Endothelial cell of umbilical vein (primary cell): ENCODE results near the gene RECQL5. TPM values are rescaled to one million over a fixed set of nuclear protein-coding genes. Genes with fewer than 3 reads are reported as not detected.

Source experiments
- BruUV-seq: library from RNA; stranded (reverse); fragments of 400-500 nt; replicated peaks from 2 replicates; lab custom pipeline; 2021; lab: Mats Ljungman, UMichigan
- CTCF ChIA-PET: fragments of 300-600, 350-600 bp; sonication (Branson Sonifier 250); formaldehyde crosslinking; loops from one replicate; lab custom pipeline; 2021; ENCODE audit warnings: antibody characterized with exemption, inconsistent platforms; lab: Charles Lee
- POLR2A ChIA-PET: fragments of 300-600, 350-600 bp; sonication (Branson Sonifier 250); formaldehyde crosslinking; loops from one replicate; lab custom pipeline; 2021; ENCODE audit warnings: antibody characterized with exemption, inconsistent platforms; lab: Charles Lee
- DNase-seq: peaks from one replicate; pipeline ENCODE4 v3.0.0-alpha.2; 2011; ENCODE audit warnings: low read depth, low spot score
- FAIRE-seq: peaks from 2 replicates; lab custom pipeline; 2011; peaks lifted over from hg19 to GRCh38; lab: Jason Lieb, UNC
- H2AFZ ChIP-seq: 2 replicates; pipeline ENCODE4 v1.6.0; 2012; ENCODE audit warnings: low read depth, low read length, control low read depth, inconsistent platforms
- H3K27ac ChIP-seq: 2 replicates; pipeline ENCODE4 v1.5.1; 2011; ENCODE audit warnings: low read depth, mild to moderate bottlenecking, control low read depth, low read length, moderate library complexity; ENCODE audit not compliant: insufficient read depth
- H3K27me3 ChIP-seq, 2 experiments: 2 replicates each; pipeline versions ENCODE4 v1.6.0 to v1.6.1; 2011; ENCODE audit warnings: low read length in 2 of 2, mixed read lengths in 1 of 2; ENCODE audit not compliant: control insufficient read depth in 2 of 2, insufficient read depth in 2 of 2
- H3K36me3 ChIP-seq, 2 experiments: 2 replicates in 1 of 2; 3 replicates in 1 of 2; pipeline ENCODE4 v1.5.1; 2011; ENCODE audit warnings: low read length in 2 of 2, mild to moderate bottlenecking in 1 of 2, moderate library complexity in 1 of 2; ENCODE audit not compliant: control insufficient read depth in 2 of 2, insufficient read depth in 2 of 2; ENCODE audit errors: extremely low read depth in 1 of 2
- H3K4me1 ChIP-seq: 3 replicates; pipeline ENCODE4 v1.5.1; 2011; ENCODE audit warnings: mild to moderate bottlenecking, low read length; ENCODE audit not compliant: control insufficient read depth, insufficient read depth; ENCODE audit errors: extremely low read depth
- H3K4me2 ChIP-seq: 2 replicates; pipeline ENCODE4 v1.6.1; 2011; ENCODE audit warnings: low read length, control low read depth, mixed read lengths; ENCODE audit not compliant: insufficient read depth
- H3K4me3 ChIP-seq, 3 experiments: fragments of 200-600 bp in 1 of 3; sonication (generic), shearing (Covaris generic) in 1 of 3; replicated peaks in 1 of 3; 2 replicates each; pipeline ENCODE4 v1.5.1; 2011 to 2016; ENCODE audit warnings: control low read depth in 3 of 3, low read length in 3 of 3, mild to moderate bottlenecking in 2 of 3, inconsistent platforms in 1 of 3, low read depth in 1 of 3, moderate library complexity in 1 of 3; ENCODE audit not compliant: insufficient read depth in 1 of 3
- H3K79me2 ChIP-seq: 2 replicates; pipeline ENCODE4 v1.6.0; 2012; ENCODE audit warnings: low read length, inconsistent platforms; ENCODE audit not compliant: control insufficient read depth, insufficient read depth
- H3K9ac ChIP-seq: replicated peaks from 2 replicates; pipeline ENCODE3; 2011; ENCODE audit warnings: low read length, control low read depth; ENCODE audit not compliant: insufficient read depth; ENCODE audit errors: extremely low read depth
- H3K9me1 ChIP-seq: replicated peaks from 3 replicates; pipeline ENCODE4 v1.6.0; 2011; ENCODE audit warnings: mild to moderate bottlenecking, low read length; ENCODE audit not compliant: control insufficient read depth, insufficient read depth; ENCODE audit errors: extremely low read depth
- H3K9me3 ChIP-seq: replicated peaks from 2 replicates; pipeline ENCODE4 v1.5.1; 2012; ENCODE audit warnings: low read length, inconsistent platforms; ENCODE audit not compliant: control insufficient read depth, insufficient read depth
- H4K20me1 ChIP-seq: replicated peaks from 2 replicates; pipeline ENCODE3; 2011; ENCODE audit warnings: mild to moderate bottlenecking, low read length; ENCODE audit not compliant: control insufficient read depth, insufficient read depth; ENCODE audit errors: extremely low read depth
- EZH2 ChIP-seq: IDR thresholded peaks from 2 replicates; pipeline ENCODE4 v1.6.1; 2012; ENCODE audit warnings: borderline replicate concordance, low read depth, mild to moderate bottlenecking, moderate library complexity, low read length, inconsistent platforms; ENCODE audit not compliant: severe bottlenecking
- FOS ChIP-seq: IDR thresholded peaks from 2 replicates; pipeline ENCODE4 v1.6.1; 2011; ENCODE audit warnings: mild to moderate bottlenecking, low read length, moderate library complexity, borderline replicate concordance; ENCODE audit not compliant: insufficient read depth
- GATA2 ChIP-seq: IDR thresholded peaks from 2 replicates; pipeline ENCODE4 v1.7.0; 2011; ENCODE audit warnings: low read depth, mild to moderate bottlenecking, moderate library complexity, mixed read lengths, low read length; ENCODE audit not compliant: insufficient read length, insufficient read depth
- JUN ChIP-seq: IDR thresholded peaks from 2 replicates; pipeline ENCODE4 v1.6.1; 2011; ENCODE audit warnings: borderline replicate concordance, low read depth; ENCODE audit not compliant: insufficient read length, insufficient read depth
- MYC ChIP-seq: IDR thresholded peaks from one replicate; pipeline ENCODE4 v1.6.1; 2011; ENCODE audit warnings: mild to moderate bottlenecking, low read depth, low read length
- POLR2A ChIP-seq: IDR thresholded peaks from 2 replicates; pipeline ENCODE4 v1.6.1; 2012; ENCODE audit warnings: low read depth, mild to moderate bottlenecking, control low read depth, low read length
- POLR2AphosphoS5 ChIP-seq: IDR thresholded peaks from 2 replicates; pipeline ENCODE4 v1.6.1; 2012; ENCODE audit warnings: low read depth, mild to moderate bottlenecking, control low read depth, low read length, moderate library complexity; ENCODE audit not compliant: insufficient read depth
- dilution Hi-C: fragments of 300-500 bp; cut with MboI; formaldehyde crosslinking; loops from one replicate; pipeline ENCODE4 v1.15.0; 2019; ENCODE audit warnings: low sequenced_read_pairs; ENCODE audit not compliant: extremely low pct_ligation_motif_present
- intact Hi-C: fragments of 100-400 bp; cut with micrococcal nuclease; formaldehyde crosslinking; loops from one replicate; pipeline ENCODE4 v1.10.0; 2022
- polyA plus RNA-seq, 4 experiments: library from polyadenylated mRNA; depleted of rRNA in 3 of 4; stranded (reverse) in 3 of 4; unstranded in 1 of 4; fragments of >200 nt; gene quantifications; 2 replicates each; pipeline versions ENCODE4 v1.2.1 to v1.2.3, GENCODE V29; 2011 to 2012; ENCODE audit warnings: missing spikeins in 1 of 4
- total RNA-seq: library from RNA; stranded (reverse); gene quantifications from 2 replicates; pipeline ENCODE4 v1.2.3, GENCODE V29; 2021
- TF ChIP-seq, protein P1 (sequence below), 2 donors: IDR thresholded peaks; 1 replicate in 1 of 2; 2 replicates in 1 of 2; pipeline ENCODE4 v1.5.1; 2011; ENCODE audit warnings: low read length in 2 of 2, mild to moderate bottlenecking in 2 of 2, moderate library complexity in 2 of 2, control low read depth in 1 of 2, inconsistent platforms in 1 of 2, low read depth in 1 of 2; ENCODE audit not compliant: insufficient read depth in 1 of 2; ENCODE audit errors: extremely low read depth in 1 of 2
- TF ChIP-seq, protein P2 (sequence below): IDR thresholded peaks from 2 replicates; pipeline ENCODE4 v1.6.1; 2011; ENCODE audit not compliant: insufficient read depth, insufficient read length

Gene RECQL5
- total and polyA plus RNA-seq, 2 donors (not counting 3 experiments of a cell fraction or from before 2014, with no cell fraction given), result 21.3 to 30.7 TPM

DNA sequence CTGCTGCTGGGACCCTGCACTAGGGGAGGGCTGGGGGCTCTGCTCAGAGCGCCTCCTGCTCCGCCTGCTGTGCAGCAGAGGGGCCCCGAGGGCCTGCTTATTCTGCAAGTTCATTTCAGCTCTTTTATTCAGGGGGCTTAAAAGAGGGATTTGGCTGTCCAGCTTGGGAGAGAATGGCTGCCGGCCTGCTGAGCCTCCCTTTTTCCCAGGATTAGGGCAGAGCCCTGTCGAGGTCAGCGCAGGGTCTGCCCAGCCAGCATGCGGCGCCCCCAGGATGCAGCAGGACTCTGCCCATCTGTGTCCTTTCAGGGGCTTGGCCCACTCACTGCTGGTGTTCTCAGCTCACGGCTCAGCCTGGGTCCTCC, 32.6 kb downstream of the RECQL5 start:
- no peaks in the 10 kb centered on the region for H3K36me3 ChIP-seq
- H2AFZ ChIP-seq, result no peak overlapping the region
- no peaks in the 10 kb centered on the region for H4K20me1 ChIP-seq
- no peak for TF ChIP-seq FOS
- TF ChIP-seq JUN, result no peak
- TF ChIP-seq, protein P1, sequence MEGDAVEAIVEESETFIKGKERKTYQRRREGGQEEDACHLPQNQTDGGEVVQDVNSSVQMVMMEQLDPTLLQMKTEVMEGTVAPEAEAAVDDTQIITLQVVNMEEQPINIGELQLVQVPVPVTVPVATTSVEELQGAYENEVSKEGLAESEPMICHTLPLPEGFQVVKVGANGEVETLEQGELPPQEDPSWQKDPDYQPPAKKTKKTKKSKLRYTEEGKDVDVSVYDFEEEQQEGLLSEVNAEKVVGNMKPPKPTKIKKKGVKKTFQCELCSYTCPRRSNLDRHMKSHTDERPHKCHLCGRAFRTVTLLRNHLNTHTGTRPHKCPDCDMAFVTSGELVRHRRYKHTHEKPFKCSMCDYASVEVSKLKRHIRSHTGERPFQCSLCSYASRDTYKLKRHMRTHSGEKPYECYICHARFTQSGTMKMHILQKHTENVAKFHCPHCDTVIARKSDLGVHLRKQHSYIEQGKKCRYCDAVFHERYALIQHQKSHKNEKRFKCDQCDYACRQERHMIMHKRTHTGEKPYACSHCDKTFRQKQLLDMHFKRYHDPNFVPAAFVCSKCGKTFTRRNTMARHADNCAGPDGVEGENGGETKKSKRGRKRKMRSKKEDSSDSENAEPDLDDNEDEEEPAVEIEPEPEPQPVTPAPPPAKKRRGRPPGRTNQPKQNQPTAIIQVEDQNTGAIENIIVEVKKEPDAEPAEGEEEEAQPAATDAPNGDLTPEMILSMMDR (IDR thresholded peaks at IDR 0.05; ENCODE audit: extremely low read depth in 1 of 2, insufficient read depth in 1 of 2, low read depth in 1 of 2, low read length in 2 of 2), result no peak
- TF ChIP-seq EZH2, result no peak
- TF ChIP-seq MYC, result no peak
- TF ChIP-seq, protein P2, sequence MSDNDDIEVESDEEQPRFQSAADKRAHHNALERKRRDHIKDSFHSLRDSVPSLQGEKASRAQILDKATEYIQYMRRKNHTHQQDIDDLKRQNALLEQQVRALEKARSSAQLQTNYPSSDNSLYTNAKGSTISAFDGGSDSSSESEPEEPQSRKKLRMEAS, result no peak
- no peak for TF ChIP-seq POLR2AphosphoS5
- TF ChIP-seq POLR2A, result no peak
- no peak for TF ChIP-seq GATA2
- H3K9me3 ChIP-seq, result no peaks in the 10 kb centered on the region
- H3K9me1 ChIP-seq, result no peaks in the 10 kb centered on the region
- no TSS peak for BruUV-seq
- no peak for DNase-seq
- CTCF ChIA-PET, result interaction anchor here (0.7 to 16.3 kb wide), 25 partner anchors 10 to 209 kb away, joined by 3 to 625 read pairs (median 24); partner anchors contain the start of genes RECQL5 and SAP30BP
- POLR2A ChIA-PET, result no interaction called here
- H3K4me1 ChIP-seq, result peaks cover 12% of the 10 kb centered on the region
- intact Hi-C loops, result no loop called here
- no peak overlapping the region for H3K27ac ChIP-seq
- no peak for FAIRE-seq
- H3K79me2 ChIP-seq, result no peaks in the 10 kb centered on the region
- H3K4me3 ChIP-seq, result no peak overlapping the region
- no peaks in the 10 kb centered on the region for H3K27me3 ChIP-seq
- no peak overlapping the region for H3K4me2 ChIP-seq
- dilution Hi-C loops, result no loop called here
- no peak overlapping the region for H3K9ac ChIP-seq
